GM19035 (cell line): ENCODE measurements around the gene BMAL1.

Experiments used
- ATAC-seq: cut with Tn5 transposase; IDR thresholded peaks from one replicate; pipeline ENCODE4 v1.9.1; 2021; ENCODE audit not compliant: unreplicated experiment

The BMAL1 gene

DNA sequence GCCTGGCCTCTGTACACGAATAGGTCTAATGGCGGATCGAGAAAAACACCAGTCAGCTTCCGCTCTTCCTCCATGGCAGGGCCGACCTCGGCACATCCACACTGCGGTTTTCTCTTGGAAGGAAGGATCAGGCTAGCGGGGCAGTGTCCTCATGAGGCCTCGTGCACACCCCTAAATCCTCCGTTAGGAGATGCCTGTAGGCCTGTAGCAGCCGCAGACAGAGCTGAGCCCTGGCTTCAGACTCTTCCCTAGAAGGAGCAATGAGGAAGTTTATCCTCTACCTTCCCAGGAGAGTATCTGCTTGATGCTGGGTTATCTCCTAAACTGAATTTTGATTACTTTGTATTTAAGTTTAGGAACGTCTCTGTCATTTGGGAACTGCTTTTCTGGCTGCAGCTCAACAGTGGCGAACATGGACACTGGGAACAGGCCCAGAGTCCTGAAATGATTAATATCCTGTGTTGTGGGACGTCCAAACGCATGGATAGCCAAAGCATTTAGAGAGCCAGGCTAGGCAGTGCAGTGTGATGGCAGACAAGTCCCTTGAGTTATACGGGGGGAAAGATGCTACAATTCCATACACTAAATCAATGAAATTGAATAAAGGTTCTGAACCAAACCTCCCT is 16.5 kb upstream of the BMAL1 start:
- no peak for ATAC-seq

DNA sequence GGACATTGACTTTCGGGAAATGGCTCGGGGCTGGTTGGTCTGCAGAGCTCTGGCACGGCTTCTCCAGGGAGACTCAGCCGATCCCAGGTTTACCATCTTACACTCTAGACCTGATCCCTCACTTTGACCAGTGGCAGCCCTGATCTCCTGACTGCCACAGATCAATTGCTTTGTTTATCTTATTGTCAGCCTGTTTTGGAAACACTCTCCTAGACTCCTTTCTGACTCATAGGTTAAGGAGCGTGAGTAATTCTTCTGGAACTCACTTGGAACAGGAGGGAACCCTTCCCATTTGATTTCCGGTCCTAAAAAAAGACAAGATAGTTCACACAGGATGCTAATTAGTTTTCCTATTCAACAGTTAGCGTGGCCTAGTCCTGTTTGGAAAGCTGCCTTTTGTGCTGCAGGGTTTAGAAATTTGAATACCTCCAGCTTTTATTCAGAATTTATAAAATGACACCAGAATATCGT is 16.0 kb upstream of the BMAL1 start:
- ATAC-seq, result no peak

DNA sequence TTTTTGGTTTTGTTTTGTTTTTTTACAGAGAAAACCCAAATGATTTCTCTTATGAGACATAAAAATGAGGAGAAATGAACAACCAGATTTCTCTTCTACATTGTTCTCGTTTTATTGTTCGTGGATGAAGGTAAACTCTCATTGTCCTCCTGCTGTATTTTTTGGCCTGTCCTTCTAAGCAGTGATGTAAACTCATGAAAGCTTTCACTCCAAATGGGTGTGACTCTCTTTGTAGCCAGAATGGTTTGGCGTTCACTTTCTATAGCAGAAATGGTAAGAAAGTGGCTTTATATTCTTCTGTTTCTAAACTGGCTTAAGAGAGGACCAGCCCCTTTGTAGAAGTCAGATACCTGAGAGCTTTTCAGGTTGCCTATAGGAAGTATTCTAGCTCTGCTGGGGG is 15.5 kb upstream of the BMAL1 start:
- no peak for ATAC-seq

DNA sequence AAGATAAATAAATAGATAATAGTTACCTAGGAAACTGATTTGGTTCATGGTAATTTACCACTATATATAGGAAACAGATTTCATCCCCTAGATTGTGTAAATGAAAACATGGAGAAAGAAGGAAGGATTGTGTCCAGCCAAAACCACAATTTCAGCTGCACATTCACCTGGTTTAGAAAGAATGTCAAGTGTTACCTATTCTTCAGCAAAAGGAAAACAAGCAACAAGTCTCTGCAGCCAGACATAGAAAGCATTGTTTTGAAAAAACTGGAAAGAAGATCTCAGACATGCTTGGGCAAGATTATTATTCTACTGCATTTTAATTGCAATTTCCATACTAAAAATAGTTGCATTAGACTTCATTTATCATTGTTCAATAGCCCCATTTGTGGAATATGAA is 8.8 kb upstream of the BMAL1 start:
- ATAC-seq, result no peak

DNA sequence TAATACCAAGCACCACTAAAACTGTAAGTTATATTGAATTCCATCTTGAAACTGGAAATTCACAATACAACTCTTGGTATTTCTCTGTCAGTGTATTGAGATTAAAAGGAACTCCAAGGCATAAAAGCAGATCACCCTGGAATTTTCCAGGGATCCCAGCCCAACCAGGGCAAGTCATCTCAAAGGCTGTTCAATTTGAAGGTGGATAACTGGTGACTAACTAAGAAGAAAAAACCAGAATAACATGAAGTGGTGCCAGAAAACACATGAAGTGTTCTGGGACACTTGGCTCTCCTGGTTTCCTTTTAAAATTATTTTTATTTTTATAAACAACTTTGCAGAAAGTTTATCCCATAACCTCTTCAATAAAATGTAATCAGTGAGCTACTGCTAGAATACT is 7.8 kb upstream of the BMAL1 start:
- no peak for ATAC-seq

DNA sequence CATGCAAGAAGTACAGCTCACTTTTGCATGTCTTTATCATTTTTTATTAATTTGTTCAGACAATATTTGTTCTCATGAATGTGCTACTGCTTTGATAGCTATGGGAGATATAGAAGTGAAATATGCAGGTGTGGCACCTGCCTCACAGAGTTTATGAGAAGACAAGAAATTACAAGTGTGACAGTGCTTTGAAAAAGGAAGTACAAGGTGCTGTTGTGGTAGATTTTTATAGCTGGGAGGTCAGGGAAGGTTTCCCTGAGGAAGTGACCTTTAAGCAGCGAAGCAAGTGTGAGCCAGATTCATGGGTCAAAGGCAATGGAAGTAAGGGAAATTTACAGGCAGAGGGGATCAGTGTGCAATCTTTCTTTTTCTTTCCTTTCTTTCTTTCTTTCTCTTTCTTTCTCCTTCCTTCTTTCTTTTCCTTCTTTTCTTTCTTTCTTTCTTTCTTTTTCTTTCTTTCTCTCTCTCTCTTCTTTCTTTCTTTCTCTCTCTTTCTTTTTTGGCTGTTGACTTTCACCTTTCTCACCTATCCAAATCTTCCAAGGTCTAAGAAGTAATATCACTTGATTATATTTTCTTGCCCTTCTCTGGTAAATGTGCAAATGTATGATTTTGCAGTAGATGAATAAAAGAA is 6.4 kb upstream of the BMAL1 start:
- no peak for ATAC-seq

DNA sequence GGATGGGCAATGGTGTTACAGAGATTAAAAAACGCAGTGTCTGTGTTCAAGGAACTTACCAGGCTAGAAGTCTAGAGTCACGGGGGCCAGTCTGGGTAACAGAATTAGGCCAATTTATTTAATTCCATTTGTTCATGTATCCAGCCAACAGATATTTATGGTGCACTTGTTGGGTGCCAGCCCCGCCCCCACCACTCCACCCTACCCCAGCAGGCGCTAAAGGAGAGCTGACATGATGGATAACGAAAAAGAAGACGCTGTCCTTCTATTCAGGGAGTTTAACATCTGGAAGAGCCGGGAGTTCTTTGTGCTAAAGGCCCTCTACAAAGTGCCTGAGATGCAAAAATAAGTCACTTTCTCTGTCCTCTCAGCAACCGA is 1.1 kb upstream of the BMAL1 start:
- no peak for ATAC-seq

DNA sequence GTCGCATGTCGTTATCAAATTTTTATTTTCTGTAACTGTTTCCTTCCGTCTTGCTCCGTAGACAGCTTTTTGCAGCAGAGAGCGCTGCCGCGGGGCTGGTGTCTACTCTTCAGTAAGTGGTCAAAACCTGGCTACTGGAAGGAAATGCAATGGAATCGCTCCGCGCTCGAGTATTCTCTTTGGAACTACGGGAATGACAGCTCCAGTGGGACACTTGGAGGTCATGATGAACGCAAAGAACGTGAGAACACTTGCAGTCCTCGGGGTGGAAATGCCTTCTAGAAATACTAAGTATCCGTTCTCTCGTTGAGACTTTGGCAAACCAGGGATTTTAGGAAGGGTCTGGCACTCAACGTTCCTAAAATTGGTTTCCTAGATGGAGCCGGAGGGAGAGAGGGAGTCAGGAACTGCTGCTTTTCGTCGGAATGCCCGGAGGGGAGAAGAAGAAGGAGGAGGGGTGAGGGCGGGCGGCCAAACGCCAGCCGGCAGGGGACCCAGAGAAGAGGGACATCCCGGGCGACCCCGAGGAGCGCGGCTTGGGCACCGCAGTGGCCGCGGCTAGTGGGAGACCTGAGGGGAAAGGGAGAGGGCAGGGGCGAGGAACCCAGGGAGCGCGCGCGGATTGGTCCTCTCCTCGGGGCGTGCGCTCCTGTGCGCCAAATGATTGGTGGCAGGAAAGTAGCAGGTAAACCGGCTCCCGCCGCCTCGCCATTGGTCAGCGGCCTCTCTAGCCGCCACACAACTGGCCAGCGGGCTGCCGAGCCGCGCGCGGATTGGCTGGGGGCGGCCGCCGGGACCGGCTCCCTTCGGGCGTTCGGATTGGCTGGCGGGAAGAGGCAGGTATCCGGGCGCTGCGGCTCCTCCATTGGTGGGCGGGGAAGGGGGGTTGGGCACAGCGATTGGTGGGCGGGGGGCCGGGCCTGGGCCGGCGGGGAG is 490 bp upstream of the BMAL1 start:
- peak; percentile 90 for ATAC-seq

DNA sequence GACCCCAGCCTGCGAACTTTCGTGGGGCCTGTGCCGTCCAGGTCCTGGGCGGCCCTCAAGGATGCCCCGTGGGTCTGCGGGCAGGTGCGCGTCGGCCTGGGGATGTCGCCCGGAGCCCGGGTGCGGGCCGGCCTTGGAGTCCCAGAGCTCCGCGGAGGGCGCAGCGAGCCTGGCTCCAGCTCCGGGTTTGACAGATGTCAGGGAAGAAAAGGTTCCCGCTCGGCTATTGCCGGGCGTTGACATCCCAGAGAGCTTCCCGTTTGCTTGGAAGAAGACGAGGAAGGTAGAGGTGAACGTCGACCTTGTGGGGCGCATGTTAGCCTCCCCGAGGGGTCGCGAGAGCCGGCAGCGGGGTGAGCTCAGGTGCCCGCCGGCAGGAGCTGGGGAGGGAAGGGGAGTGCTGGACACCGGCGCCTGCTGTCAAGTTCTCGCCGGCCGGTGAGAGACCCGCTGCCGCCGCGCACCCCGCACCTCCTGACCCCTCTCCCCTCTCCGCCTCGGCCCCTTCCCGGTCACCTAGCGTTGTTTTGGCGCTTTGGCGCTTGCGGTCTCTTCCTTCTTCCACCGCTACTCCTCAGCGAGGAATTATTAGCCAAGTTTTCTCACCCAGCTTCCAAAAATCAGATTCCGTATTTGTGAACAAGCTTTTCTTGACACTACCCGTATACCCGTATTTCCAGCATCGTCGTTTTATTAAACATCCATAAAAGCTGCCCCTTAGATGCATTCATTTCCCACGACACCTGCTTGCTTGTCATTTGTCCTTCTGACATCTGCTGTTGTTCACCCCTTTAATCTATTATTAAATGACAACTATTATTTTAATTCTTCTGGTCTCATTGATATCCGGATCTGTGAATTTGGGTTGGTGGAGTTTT is 1.3 kb downstream of the BMAL1 start:
- ATAC-seq, result no peak

DNA sequence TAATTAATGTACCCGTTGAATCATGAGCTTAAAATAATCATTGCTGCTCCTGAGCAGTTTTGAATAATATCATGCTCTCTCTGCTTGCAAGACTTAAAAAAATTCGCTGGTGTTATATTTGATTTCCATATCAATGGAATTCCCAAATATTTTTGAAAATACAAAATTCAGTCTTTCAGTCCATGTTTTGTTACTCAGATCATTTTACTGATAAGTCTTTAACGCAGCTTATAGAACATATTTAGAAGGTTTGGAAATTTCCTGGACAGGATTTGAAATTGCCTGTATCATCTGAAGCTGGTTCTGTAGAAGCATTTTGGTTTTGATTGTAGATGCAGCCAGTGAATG is 1.9 kb downstream of the BMAL1 start:
- ATAC-seq, result no peak

DNA sequence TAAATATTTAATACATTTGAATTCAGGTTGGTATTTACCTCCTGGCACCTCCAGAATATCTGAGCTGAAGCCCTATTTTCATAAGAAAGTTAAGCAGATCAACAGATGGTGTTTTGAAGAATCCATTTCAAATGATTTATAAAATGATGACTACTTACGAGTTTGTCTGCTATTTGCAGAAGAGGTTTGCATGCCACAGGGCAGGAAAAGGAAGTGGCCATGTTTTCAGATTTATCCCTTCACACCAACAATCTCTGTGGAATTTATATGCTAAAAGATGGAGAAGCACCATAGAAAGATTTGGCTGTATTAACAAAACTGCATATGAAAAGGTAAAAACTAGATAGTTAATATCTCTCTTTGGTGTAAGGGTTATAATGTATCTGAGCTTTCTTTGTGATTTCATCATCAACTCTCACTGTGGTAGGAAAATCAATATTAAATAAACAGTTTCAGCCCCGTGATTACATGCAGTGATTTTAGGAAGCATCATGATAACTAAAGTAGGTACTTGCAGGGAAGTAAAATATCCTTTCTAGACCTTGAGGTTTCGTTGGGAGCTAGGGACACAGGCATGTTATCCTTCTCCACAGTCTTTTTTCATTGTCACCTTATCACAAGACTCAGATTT is 2.6 kb downstream of the BMAL1 start:
- no peak for ATAC-seq

DNA sequence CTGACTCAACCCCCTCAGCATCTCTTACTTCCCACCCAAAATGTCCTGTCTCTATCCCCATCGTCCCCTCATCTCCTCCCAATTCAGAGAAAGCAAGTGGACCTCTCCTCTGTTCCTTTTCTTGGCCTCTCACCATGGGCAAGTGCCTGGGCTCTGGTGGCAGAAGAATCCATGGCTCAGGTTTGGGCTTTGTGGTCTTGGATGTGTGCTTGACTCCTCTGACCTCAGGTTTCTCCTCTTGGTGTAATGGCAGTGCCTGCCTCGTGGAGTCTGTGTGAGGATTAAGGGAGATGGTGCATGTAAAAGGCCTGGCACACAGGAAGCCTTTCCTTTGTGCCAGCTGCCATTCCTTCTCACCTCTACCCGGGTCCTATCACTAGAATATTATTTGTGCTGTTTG is 3.2 kb downstream of the BMAL1 start:
- no peak for ATAC-seq

DNA sequence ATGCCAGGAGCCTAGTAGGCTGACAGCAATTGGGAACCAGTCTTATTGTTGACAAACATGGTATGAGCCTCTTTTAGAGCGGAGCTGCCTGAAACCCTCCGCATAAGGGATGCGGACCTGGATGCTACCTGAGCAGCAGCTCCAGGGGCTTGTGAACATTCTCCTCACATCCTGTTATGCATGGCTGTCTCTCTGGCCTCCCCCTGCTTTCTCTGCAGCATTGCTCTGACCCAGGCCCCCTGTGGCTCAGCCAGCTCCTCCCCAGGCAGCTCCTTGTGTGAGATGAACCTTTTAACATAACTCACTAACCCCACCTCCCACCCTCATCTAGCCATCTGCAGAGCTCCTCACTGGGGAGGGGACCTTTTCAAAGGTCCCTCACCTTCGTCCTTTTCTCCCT is 6.0 kb downstream of the BMAL1 start:
- no peak for ATAC-seq

DNA sequence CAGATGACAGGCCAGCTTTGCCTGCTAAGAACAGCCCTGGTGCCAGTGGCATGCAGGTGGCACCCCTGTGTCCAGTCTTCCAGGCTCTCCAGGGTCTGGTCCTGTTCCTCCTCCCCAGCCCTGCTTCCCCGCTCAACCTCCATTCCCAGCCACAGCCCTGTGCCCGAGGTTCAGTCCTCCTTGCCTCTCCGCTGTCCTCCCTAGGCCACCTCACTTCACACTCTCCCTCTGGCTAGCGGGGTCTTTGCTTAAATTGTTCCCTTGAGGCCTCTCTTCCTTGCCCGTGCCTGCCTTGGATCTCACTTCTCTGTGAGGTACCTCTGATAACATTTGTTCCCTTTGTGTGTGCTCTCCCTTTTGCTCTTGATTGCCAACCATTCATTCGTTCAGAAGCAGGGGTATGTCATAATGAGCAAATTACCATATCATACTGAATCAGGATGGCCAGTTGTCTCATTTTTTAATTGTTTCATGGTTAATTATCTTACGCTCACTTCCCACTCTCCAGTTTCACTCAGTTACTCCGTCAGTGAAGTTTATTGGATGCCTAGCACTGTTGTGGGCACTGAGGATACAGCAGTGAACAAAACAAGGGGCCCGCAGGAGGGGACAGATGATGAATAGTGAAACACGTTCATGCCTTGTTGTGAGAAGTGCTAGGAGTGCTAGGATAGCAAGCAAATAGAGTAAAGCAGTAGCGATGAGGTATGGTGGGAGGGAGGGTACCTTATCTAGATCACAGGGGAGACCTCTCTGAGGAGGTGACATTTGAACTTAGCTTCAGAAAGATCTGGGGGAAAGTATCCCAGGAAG is 7.4 kb downstream of the BMAL1 start:
- no peak for ATAC-seq

DNA sequence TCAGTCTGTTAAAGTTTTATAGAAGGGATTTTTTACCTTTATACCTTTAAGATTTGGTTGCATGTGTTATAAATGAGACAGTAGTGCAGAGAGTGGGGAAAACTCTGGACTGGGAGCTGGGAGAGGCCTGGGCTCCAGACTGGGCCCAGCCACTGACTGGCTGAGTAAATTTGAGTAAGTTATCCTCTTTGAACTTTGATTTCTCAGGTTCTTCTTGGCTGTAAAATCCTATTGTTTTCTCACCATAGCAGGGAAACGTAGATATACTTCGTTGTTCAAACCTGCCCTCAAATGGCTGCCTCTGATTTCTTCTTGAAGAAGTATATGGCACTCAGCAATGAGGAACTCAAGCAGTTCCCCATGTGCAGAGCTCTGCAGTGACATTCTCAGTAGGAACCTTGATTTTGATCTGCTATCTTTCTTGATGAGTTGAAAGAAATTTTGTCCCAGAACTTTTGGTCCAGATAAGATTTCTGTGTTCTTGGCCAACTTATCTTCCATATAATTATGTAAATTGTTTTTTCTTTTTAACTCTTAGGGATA is 8.8 kb downstream of the BMAL1 start:
- ATAC-seq, result no peak

DNA sequence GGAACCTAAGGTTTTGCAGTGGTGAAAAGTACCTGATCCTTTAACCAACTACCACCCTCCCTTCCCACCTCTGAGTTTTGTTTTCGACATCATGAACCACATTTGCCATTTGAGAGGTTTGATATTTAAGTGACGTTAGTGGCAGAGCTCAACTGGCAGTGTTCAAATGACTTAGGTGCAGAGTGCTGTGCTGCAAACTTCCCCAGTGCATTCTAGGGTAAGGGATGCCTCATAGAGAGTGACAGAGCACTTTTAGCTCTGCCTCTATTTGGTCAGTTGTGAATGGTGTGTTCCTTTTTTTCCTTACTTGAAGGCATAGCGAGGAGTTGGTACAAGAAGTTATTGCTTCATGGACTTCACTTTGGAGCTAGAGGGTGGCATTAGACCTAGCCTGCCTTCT is 9.4 kb downstream of the BMAL1 start:
- no peak for ATAC-seq

DNA sequence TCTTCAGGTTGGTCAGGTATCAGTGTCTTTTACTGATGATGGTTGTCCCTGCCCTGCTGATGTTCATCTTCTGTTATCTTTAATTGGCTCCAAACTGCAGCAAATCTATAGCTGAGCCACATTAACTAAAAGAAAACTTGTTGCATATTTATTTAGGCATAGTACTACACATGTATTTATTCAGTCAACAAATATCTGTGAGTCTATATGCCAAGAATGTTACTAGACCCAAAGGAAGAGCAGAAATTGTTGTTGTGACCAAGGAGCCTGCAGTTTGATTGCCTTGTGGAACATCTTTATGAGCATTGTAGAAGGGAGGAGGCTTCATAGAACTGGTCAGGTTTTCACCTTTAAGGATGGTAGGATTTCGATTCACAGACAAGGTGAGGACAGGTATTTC is 10.1 kb downstream of the BMAL1 start:
- ATAC-seq, result no peak

DNA sequence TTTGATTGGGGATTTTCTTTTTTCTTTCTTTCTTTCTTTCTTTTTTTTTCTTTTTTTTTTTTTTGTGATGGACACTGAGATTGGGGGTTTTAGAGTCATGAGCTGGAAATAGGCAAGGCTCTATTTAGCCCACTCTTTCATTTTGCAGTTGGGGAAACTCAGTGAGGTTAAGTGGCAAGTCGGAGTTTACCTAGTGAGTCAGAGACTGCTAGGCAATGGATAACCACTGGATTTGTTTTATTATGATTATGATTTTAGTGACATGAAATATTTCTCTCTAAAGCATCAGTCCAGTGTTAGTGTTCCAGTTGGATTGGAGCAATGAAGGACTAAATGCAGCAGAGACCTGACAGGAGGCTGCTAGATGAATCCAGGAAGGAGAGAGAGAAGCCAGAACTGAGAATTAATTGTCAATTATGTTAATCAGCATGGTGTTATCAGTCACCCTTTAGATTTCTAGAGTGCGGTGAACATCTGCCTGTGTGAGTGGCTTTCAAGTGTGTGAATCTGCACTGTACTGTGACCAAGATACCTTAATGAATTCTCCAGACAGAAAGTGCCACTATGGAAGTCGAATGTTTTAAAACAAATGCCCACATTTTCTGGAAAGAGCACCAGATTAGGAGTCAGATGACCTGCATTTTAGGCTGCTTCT is 10.9 kb downstream of the BMAL1 start:
- ATAC-seq, result no peak

DNA sequence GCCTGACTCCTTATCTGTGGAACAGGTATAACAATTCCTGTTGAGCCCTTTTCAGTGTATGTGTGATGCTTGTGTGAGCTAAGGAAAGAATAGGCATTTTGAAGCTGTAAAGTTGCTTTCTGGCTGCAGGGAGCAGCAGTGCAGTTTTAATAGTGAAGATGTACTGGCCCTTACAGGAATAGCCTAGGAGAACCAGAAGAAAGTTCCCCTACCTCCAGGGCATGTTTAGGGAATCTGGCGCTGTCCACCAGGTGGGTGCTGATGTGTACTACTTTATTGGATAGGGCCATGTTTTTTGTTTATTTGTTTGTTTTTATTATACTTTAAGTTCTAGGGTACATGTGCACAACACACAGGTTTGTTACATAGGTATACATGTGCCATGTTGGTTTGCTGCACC is 11.5 kb downstream of the BMAL1 start:
- ATAC-seq, result no peak
